ENCODE measurements around the gene RASAL1. TPM values are rescaled to one million over a fixed set of nuclear protein-coding genes. Genes with fewer than 3 reads are reported as not detected.

RASAL1 gene
- total RNA-seq, 1 experiment from 2014 or later, result 85.9 TPM

GRCh38 chr12:113174461-113175384 lies 39.2 kb upstream of the RASAL1 start:
- H3K36me3 Mint-ChIP-seq (ENCODE audit: insufficient read depth, unreplicated experiment), result peaks cover 89% of the 10 kb centered on the region
- no peak overlapping the region for H3K27ac Mint-ChIP-seq (ENCODE audit: unreplicated experiment)
- no peak overlapping the region for H3K4me3 Mint-ChIP-seq (ENCODE audit: low read depth, unreplicated experiment)
- H3K9me3 Mint-ChIP-seq (ENCODE audit: low read depth, unreplicated experiment), result no peaks in the 10 kb centered on the region
- BruUV-seq (replicated peaks), result no TSS peak
- H3K27me3 Mint-ChIP-seq (ENCODE audit: unreplicated experiment), result no peaks in the 10 kb centered on the region
- intact Hi-C loops (cut with micrococcal nuclease; ENCODE audit: unreplicated experiment), result loop anchor here (2.0 to 5.0 kb wide), 2 partner anchors 126 to 182 kb away; no protein-coding TSS in a partner anchor
- DNase-seq, result peak; percentile 89
- CTCF ChIA-PET, result interaction anchor here (0.5 to 1.5 kb wide), 10 partner anchors 8 to 563 kb away, joined by 3 to 10 read pairs (median 4); partner anchors contain the start of genes OAS2 and RASAL1
- TF ChIP-seq CTCF (IDR thresholded peaks at IDR 0.05; ENCODE audit: unreplicated experiment), result peak; percentile 94
- peaks cover 8% of the 10 kb centered on the region for H3K4me1 Mint-ChIP-seq (ENCODE audit: low read depth, unreplicated experiment)

DNA sequence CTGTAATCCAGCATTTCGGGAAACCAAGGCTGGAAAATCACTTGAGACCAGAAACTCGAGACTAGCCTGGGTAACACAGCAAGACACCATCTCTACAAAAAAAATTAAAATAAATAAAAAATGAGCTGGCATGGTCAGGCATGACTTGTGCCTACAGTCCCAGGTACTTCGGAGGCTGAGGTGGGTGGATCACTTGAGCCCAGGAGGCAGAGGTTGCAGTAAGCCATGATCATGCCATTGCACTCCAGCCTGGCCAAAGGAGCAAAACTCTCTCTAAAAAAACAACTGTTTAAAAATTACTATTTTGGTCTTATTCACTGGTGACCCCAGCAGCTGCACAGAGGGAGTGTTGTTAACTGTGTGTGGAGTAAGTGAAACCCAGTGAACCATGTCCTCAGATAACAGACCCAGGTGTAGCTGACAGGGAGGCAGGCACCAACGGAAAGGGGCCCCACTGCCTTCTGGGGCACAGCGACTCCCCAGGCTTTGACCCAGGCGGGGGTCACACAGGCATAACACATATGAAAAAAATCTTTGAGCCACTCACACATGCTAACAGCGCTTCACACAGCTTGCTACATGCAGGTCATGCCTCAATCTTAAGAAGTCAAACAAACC lies 37.6 kb upstream of the RASAL1 start:
- Mint-ChIP-seq H3K4me1 (ENCODE audit: low read depth, unreplicated experiment) (peaks cover 8% of the 10 kb centered on the region), H3K27me3 (ENCODE audit: unreplicated experiment) (no peaks in the 10 kb centered on the region), H3K36me3 (ENCODE audit: insufficient read depth, unreplicated experiment) (peaks cover 95% of the 10 kb centered on the region), H3K27ac (ENCODE audit: unreplicated experiment) (no peak overlapping the region), H3K9me3 (ENCODE audit: low read depth, unreplicated experiment) (no peaks in the 10 kb centered on the region), H3K4me3 (ENCODE audit: low read depth, unreplicated experiment) (no peak overlapping the region)
- no peak for DNase-seq
- intact Hi-C loops (cut with micrococcal nuclease; ENCODE audit: unreplicated experiment), result loop anchor here (5.0 kb wide), 1 partner anchor 181 kb away; no protein-coding TSS in a partner anchor
- CTCF ChIA-PET, result interaction anchor here (1.5 kb wide), 1 partner anchor 56 kb away, joined by 3 read pairs; no protein-coding TSS in a partner anchor
- BruUV-seq (replicated peaks), result no TSS peak
- no peak for TF ChIP-seq CTCF (IDR thresholded peaks at IDR 0.05; ENCODE audit: unreplicated experiment)

DNA sequence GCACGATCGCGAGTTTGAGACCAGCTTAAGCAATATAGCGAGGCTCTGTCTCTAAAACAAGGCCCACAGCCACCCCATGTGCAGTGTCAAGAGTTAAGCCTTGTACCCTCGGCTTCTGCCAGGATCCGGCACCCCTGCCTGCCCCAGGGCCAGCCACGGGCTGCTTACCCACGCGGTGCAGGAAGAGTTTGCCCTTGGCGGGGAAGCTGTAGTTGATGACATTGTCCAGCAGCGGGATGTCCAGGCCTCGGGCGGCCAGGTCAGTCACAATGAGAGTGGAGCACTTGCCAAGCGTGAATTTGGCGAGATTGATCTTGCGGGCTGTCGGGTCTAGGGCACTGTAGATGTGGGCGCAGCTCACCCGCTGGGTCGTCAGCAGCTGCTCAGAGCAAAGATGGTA lies 36.6 kb upstream of the RASAL1 start:
- no peak overlapping the region for H3K27ac Mint-ChIP-seq (ENCODE audit: unreplicated experiment)
- DNase-seq, result no peak
- H3K4me1 Mint-ChIP-seq (ENCODE audit: low read depth, unreplicated experiment), result peaks cover 8% of the 10 kb centered on the region
- BruUV-seq (replicated peaks), result no TSS peak
- H3K27me3 Mint-ChIP-seq (ENCODE audit: unreplicated experiment), result no peaks in the 10 kb centered on the region
- intact Hi-C loops (cut with micrococcal nuclease; ENCODE audit: unreplicated experiment), result loop anchor here (5.0 kb wide), 1 partner anchor 180 kb away; no protein-coding TSS in a partner anchor
- TF ChIP-seq CTCF (IDR thresholded peaks at IDR 0.05; ENCODE audit: unreplicated experiment), result no peak
- H3K36me3 Mint-ChIP-seq (ENCODE audit: insufficient read depth, unreplicated experiment), result peaks cover 88% of the 10 kb centered on the region
- CTCF ChIA-PET, result interaction anchor here (0.7 kb wide), 1 partner anchor 179 kb away, joined by 4 read pairs; no protein-coding TSS in a partner anchor
- H3K9me3 Mint-ChIP-seq (ENCODE audit: low read depth, unreplicated experiment), result no peaks in the 10 kb centered on the region
- no peak overlapping the region for H3K4me3 Mint-ChIP-seq (ENCODE audit: low read depth, unreplicated experiment)

GRCh38 chr12:113171543-113171942 lies 36.0 kb upstream of the RASAL1 start:
- Mint-ChIP-seq H3K27me3 (ENCODE audit: unreplicated experiment) (no peaks in the 10 kb centered on the region), H3K36me3 (ENCODE audit: insufficient read depth, unreplicated experiment) (peaks cover 87% of the 10 kb centered on the region), H3K4me1 (ENCODE audit: low read depth, unreplicated experiment) (peaks cover 8% of the 10 kb centered on the region), H3K27ac (ENCODE audit: unreplicated experiment) (no peak overlapping the region), H3K4me3 (ENCODE audit: low read depth, unreplicated experiment) (no peak overlapping the region), H3K9me3 (ENCODE audit: low read depth, unreplicated experiment) (no peaks in the 10 kb centered on the region)
- no TSS peak for BruUV-seq (replicated peaks)
- no peak for DNase-seq
- intact Hi-C loops (cut with micrococcal nuclease; ENCODE audit: unreplicated experiment), result loop anchor here (5.0 kb wide), 1 partner anchor 179 kb away; no protein-coding TSS in a partner anchor
- CTCF ChIA-PET, result interaction anchor here (0.7 to 0.8 kb wide), 2 partner anchors 36 to 178 kb away, joined by 3 to 4 read pairs; partner anchors contain the start of gene RASAL1
- TF ChIP-seq CTCF (IDR thresholded peaks at IDR 0.05; ENCODE audit: unreplicated experiment), result no peak
